Mammary epithelial cell (primary cell): Measurements from ENCODE around the gene MMP17.

ENCODE experiments used
- CTCF ChIP-seq, 2 donors: IDR thresholded peaks in 1 of 2; conservative IDR thresholded peaks in 1 of 2; 2 replicates each; pipeline ENCODE4 v1.5.1; 2011 to 2012; ENCODE audit warnings: inconsistent platforms in 2 of 2, low read length in 2 of 2, mild to moderate bottlenecking in 2 of 2, control low read depth in 1 of 2, low read depth in 1 of 2; ENCODE audit not compliant: insufficient read depth in 1 of 2; ENCODE audit errors: extremely low read depth in 1 of 2
- EZH2 ChIP-seq: IDR thresholded peaks from 2 replicates; pipeline ENCODE4 v1.6.1; 2012; ENCODE audit warnings: low read length, inconsistent platforms, borderline replicate concordance

GRCh38 chr12:131787143-131787660, 41.0 kb upstream of the MMP17 start:
- TF ChIP-seq CTCF (conservative IDR thresholded peaks at IDR 0.05 in 1 of 2, IDR thresholded peaks at IDR 0.05 in 1 of 2; ENCODE audit: extremely low read depth in 1 of 2, insufficient read depth in 1 of 2, low read depth in 1 of 2, low read length in 2 of 2) (no peak), EZH2 (no peak)
